Thyroid gland (tissue), 4 donors: Measurements from ENCODE around the gene QSOX2.

ENCODE experiments used
- POLR2A ChIP-seq, 2 donors: fragments of 450-650 bp; IDR thresholded peaks; one replicate each; pipeline ENCODE4 v1.6.1; 2017; ENCODE audit warnings: antibody characterized with exemption in 2 of 2, mild to moderate bottlenecking in 2 of 2, moderate library complexity in 1 of 2
- TF ChIP-seq, protein P1 (sequence below), 6 experiments: fragments of 200-600 bp in 3 of 6; fragments of 450-650 bp in 3 of 6; sonication (generic) in 3 of 6; IDR thresholded peaks; one replicate each; pipeline ENCODE4 v1.5.1; 2016 to 2019; ENCODE audit warnings: antibody characterized with exemption in 6 of 6, mild to moderate bottlenecking in 2 of 6, inconsistent platforms in 1 of 6, moderate library complexity in 1 of 6

DNA sequence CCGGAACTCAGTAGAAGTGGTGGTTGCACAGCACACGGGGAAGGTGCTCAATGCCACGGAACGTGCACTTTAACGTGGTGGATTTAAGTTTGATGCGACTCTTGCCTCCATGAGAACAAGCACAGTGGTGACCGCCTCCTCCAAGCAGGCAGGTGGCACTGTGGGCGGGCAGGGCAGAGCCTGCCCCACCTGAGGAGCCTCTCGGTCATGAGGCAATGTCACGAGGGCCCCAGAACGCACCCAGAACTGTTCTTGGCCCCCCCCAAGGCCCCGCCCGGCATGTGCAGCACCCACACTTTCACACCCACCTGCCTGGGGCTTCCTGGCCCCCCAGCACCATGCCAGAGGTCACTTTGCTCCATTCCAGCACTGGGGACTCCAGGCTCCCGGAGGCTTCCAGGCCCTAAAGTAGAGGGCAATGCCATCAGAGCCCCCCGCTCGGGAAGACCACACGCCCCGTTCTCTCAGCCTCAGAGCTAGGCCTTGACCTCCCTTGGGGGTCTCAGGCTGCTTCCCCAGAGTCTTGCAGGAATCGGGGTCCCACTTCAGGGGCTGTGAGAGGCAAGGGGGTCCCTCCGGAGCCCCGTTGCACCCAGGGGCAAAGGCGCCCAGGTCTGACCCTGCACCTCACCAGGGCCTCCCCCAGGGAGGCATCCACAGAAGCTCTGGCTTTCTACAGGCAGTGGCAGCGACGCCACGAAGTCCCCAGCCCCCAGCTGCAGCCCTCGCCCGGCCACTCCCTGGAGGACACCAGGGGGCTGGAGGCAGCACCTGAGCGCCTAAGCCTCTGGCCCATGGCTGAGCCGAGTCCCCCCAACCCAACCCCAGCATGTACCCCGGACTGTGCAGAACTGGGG is 44.3 kb upstream of the QSOX2 start:
- TF ChIP-seq POLR2A (IDR thresholded peaks at IDR 0.05): no peak
- TF ChIP-seq, protein P1, sequence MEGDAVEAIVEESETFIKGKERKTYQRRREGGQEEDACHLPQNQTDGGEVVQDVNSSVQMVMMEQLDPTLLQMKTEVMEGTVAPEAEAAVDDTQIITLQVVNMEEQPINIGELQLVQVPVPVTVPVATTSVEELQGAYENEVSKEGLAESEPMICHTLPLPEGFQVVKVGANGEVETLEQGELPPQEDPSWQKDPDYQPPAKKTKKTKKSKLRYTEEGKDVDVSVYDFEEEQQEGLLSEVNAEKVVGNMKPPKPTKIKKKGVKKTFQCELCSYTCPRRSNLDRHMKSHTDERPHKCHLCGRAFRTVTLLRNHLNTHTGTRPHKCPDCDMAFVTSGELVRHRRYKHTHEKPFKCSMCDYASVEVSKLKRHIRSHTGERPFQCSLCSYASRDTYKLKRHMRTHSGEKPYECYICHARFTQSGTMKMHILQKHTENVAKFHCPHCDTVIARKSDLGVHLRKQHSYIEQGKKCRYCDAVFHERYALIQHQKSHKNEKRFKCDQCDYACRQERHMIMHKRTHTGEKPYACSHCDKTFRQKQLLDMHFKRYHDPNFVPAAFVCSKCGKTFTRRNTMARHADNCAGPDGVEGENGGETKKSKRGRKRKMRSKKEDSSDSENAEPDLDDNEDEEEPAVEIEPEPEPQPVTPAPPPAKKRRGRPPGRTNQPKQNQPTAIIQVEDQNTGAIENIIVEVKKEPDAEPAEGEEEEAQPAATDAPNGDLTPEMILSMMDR (IDR thresholded peaks at IDR 0.05): no peak
